Sigmoid colon (tissue), 4 donors: ENCODE measurements around the gene TBC1D2.

ENCODE experiments used
- EP300 ChIP-seq, 4 donors: sonication (generic); formaldehyde crosslinking; IDR thresholded peaks; one replicate each; pipeline ENCODE4 v1.6.1; 2017; ENCODE audit warnings: antibody characterized with exemption in 4 of 4
- POLR2A ChIP-seq, 2 donors: fragments of 450-650 bp; IDR thresholded peaks; one replicate each; pipeline ENCODE4 v1.6.1; 2016; ENCODE audit warnings: antibody characterized with exemption in 2 of 2, mild to moderate bottlenecking in 2 of 2, moderate library complexity in 2 of 2
- TF ChIP-seq, protein P1 (sequence below), 4 experiments: fragments of 450-650 bp in 3 of 4; fragments of 200-600 bp in 1 of 4; IDR thresholded peaks; one replicate each; pipeline ENCODE4 v1.5.1; 2016 to 2019; ENCODE audit warnings: antibody characterized with exemption in 4 of 4, mild to moderate bottlenecking in 3 of 4, moderate library complexity in 2 of 4

- TF ChIP-seq POLR2A (IDR thresholded peaks at IDR 0.05) = no peak
- TF ChIP-seq EP300 (IDR thresholded peaks at IDR 0.05) = no peak
- TF ChIP-seq, protein P1, sequence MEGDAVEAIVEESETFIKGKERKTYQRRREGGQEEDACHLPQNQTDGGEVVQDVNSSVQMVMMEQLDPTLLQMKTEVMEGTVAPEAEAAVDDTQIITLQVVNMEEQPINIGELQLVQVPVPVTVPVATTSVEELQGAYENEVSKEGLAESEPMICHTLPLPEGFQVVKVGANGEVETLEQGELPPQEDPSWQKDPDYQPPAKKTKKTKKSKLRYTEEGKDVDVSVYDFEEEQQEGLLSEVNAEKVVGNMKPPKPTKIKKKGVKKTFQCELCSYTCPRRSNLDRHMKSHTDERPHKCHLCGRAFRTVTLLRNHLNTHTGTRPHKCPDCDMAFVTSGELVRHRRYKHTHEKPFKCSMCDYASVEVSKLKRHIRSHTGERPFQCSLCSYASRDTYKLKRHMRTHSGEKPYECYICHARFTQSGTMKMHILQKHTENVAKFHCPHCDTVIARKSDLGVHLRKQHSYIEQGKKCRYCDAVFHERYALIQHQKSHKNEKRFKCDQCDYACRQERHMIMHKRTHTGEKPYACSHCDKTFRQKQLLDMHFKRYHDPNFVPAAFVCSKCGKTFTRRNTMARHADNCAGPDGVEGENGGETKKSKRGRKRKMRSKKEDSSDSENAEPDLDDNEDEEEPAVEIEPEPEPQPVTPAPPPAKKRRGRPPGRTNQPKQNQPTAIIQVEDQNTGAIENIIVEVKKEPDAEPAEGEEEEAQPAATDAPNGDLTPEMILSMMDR (IDR thresholded peaks at IDR 0.05) = no peak
These were observed 73.2 kb downstream of the TBC1D2 start for GRCh38 chr9:98182069-98182820.
